8988T (cell line): ENCODE results near the gene STPG2.

Experiments used
- DNase-seq: peaks from one replicate; pipeline ENCODE4 v3.0.0; 2011

Gene STPG2

DNA sequence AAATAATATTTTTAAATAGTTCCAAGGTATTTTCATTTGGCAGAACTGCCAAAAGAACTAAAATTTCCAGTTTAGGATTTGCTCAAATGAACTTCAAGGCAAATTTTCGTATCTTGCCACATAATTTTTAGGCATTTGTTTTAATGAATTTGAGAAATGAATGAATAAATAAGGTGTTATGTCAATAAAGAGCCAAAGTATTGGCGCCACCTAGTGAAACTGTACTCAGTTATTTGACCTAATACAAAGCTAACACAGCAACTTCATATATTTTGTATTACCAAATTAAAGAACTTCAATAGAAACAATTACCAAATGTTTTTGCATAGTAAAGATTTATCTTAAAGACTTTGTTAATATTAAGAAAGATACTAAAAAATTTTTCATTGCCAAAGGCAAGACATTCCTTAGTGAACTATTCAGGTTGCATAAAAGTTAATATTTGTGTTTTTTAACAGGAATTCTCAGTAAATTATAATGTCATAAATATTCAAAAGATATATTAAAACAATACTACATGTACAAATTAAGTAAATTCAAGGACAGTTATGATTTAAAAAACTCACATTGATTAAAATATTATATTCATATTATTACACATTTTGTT, 50.3 kb downstream of the STPG2 start:
- DNase-seq: no peak

DNA sequence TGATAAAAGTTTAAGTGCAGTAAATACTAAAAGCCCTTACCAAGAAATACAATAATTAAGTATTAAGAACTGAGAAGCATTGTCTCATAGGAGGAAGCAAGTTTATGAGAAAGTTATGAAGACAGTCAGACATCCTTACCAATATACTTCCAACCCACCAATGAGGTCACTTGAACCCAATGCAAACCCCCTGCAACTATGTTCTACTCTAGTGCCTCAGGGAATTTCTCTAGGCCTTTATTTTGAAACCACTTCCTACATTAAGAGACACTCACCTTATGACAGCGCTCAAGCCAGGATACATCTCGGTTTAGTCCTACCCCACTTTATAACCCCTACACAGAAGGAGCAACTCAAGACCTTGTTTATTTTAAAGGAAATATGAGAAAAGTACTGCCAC, 61.3 kb downstream of the STPG2 start:
- no peak for DNase-seq

DNA sequence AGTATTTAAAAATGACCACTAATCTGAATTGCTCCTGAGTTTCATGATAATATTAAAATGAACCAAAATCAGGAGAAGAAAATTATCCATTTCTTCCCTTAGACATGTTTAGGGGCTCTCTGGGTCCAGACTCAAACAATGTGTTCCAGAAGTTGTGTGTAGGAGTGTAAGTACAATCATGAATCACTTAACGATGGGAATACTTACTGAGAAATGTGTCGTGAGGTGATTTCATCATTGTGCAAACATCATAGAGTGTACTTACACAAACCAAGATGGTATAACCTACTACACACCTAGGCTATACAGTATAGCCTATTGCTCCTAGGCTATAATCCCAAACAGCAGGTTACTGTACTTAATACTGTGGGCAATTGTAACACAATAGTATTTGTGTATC, 74.8 kb downstream of the STPG2 start:
- no peak for DNase-seq

DNA sequence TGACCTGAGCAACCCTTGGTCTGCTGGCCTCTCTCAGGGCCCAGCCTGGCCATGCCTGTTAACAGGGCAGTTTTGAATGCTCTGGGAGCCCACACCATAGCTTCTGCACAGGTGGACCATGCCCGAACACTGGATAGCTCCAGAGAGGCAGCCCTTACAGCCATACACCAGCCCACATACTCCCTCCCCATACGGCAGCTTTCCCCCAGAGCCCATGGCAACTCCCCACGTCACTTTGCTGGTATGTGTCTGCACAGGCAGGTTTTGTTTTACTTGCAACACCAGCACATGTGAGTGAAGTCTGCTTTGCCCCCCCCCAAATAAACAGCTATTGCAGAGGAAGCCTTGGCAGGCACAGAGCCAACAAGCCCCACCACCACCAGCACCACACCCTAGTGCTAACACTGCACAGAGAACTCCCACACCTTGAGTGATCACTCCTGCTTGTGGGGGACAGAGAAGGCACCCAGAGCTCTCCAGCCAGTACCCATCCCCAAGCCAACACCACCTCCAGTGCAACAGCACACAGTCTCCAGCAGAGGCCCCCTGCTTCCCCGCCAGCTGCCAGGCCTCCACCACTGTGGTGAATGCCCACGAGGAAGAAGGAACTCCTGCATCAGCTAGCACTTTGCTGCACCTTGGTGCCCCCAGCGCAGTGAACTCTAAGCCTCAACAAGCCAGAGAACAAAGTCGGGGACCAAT, 87.3 kb downstream of the STPG2 start:
- no peak for DNase-seq

DNA sequence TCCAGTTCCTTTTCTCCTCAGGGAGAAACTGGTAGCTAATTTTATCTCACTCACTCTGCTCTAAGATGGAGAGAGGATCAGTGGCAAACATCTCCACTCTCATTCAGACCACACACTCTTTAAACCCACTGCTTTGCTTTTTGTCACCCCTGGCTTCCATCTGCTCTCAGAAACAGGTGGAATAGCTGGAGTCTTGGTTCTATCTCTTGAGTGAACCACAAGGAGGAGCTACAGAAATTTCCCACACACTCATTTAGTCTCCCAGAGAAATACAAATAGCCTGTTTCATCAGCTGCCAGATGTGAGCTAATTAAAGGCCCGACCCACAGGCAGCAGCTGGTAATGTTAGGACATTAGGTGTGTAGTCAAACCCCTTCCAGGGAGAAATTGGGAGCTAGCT, 96.6 kb downstream of the STPG2 start:
- DNase-seq: no peak

DNA sequence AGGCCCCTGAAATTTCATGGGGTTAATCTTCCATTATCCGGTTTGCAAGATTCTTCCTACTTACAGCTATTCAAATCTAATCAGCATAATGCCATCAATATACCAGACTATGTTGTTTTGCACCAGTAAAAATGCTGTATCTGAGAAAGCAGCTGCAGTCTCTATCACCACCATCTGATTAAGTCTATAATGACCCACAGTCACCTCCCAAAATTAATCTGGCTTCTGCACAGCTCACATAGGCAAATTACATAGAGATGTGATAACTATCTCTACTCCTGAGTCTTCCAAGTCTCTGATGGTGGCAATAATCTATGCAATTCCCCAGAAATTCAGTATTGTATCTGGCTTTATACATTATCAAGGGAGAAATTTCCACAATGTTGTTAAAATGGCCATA, 113.2 kb downstream of the STPG2 start:
- no peak for DNase-seq

DNA sequence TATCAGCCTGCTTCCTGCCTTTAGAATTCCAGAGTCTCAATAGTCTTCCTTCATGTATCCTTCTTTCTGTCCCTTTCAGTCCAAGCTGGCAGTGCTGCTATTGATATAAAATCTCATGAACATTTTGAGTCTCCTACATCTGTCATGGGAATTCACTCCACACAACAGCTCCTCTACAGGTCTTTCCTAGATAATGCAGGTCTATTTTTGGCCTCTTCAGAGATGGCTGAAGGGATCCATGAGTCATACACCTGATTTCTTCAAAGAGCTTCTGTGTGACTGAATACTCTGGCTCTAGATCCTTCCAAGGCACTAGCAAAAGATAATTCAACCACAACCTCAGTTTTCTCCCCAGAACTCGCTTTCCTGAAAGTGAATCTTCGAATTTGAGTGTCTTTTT, 115.4 kb downstream of the STPG2 start:
- DNase-seq: no peak

DNA sequence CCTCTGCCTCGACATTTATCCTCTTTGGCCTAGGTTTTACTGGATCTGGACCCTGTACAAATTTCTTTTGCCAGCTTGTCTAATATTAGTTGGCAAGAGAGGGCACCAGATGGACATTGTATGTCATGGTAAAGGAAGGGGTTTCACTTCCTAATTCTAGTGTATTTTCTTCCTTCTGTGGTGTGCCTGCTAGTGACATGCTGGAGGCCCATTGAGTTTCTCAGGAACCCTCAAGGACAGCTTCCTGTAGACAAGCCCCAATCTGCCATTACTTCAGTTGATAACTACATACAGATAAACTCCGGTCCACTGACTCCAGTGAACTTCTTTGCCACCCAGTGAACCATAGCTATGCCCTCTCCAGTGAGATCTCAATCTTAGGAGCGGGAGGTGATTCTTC, 116.9 kb downstream of the STPG2 start:
- no peak for DNase-seq

DNA sequence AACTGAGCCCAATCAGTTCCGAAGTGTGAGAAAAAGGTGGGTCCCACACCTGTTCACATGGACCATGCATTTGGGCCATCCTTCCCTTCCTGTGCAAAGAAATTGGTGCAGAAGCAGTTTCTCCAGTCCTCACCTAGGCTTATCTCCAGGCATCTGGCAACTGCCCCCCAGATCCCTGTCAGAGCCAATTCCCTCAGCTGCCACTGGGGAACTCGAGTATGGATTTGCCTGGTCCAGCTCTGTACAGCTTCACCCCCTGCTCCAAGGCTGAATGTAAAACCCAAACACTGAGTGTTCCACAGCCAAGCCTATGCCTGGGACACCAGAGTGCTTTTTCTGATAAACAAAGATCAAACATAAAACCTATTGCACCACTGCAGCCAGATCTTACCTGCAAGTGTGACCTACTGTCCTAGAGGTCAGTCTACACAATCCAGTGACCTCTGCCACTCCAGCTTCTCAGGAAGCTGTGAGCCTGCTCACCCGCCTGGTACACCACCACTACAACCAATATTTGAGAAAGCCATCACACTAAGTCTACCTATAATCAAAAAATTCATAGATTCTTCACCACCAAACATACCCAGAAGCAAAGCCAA, 136.4 kb downstream of the STPG2 start:
- DNase-seq: no peak

DNA sequence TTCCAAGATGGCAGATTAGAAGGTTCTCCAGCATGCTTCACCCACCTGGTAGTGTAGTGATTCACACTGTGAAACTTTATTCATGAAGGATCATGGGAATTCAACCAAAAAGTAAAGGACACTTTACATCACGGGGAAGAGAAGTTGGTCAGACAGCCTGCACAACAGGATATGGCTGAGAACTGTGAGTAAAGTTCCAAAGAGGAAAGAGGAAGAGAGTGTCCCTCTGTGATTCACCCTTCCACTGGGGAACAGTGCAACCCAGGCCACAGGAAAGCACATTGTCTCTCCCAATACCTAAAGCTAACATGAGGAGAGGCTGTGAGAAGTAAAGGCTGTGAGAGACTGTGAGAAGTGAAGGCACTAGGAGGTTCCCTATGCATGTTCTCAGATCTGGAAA, 137.2 kb downstream of the STPG2 start:
- no peak for DNase-seq

DNA sequence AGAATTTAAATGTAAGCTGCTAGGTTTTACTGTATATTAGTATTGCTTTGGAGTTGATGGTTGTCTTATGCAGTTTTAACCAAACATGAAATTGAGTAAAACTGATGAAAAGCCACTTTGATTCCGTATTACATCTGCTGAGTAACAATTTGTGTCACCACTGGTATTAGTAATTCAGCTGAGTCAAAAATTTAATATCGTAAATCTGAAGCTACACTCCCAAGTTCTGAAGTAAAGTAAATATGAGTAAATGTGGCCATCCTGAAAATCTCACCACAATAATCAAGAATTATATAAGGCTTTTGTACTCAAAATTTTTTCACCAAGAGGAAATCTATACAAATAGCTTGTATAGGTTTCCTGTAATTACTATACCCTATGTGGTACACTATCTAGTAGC, 142.3 kb downstream of the STPG2 start:
- no peak for DNase-seq

DNA sequence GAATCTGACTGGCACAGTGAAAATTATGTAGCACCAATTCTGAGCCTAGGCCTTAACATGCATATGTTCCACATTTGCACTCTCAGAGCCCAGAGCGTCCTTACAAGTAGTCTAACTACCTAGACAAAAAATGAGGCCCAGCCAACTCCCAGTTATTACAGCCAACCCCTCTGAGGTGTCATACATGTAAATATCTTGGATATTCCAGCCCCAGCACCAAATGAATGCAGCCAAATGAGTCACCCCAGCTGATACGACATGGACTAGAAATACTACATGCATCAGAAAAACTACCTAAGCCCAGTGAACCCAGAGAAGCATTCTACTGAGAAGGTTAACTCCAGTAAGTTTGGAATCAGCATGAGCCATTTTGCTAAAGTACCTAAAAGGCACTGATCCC, 145.1 kb downstream of the STPG2 start:
- no peak for DNase-seq

DNA sequence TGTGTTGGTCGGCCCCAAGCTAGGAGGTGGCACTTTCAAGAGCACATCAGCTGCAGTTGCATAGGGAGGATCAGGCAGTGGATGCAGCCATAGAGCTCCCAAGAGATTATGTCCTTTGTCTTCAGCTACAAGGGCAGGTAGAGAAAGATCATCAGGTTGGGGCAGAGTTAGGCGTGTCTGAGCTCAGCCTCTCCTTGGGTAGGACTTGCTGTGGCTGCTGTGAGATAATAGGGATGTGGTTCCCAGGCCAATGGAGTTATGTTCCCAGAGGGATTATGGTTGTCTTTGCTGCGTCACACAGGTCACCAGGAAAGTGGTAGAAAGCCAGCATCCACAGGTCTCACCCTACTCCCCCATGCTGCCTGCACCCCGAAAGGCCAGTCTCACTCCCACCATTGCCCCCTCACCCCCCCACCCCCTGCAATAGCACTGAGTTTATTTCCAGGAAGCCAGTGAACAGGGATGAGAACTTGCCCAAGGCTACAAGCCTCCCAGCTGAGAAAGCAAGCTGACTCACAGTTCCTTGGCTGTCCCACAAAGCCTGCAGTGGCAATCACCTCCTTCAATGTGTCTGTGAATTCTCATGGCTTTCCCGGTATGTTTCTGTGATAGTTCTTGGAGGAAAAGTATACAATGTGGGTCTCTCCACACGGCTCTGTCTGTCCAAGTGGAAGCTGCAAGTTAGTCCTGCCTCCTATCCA, 148.4 kb downstream of the STPG2 start:
- no peak for DNase-seq

DNA sequence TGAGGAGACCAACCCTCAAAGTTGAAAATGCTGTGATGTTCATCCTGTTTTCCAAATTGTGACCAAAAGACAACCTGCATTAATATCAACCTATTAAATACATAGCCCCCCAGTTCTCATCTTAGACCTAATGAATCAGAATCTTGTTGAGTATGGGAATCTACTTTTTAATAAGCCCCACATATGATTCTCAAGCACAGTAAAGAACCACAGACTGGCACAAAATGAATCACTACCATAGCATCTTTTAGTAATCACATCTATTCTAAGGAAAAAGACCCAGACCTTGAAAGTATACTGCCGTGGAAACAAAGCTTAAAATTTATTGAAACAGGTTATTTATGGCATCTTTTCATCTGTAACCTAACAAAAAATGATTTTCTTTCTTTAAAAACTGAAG, 152.9 kb downstream of the STPG2 start:
- no peak for DNase-seq

DNA sequence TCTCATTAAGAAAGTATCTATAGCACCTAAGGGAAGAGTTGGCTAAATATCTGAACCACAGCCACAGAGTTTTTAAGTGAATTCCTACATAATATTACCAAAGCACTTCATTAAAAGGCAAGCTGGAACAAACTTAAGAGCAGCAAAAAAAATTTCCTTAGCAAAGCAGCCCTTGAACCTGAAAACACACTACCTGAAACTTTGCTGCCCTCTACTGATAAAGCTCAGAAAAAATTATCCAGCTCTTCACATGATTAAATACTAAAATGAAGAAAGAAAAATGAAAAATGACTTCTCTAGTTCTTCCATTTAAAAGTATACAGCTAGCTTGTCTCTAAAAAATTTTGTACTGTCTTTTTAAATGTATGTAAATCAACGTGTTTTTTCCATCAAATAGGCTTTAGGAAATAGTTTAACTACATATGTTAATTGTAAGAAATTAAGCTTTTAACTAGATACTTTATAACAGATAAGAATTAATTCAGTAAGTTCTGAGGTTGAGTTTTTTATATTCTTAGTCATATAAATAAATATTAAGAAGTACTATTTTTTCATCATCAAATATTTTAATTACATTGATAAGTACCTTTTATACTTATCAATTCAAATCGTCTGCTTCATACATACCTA, 156.1 kb downstream of the STPG2 start:
- no peak for DNase-seq

DNA sequence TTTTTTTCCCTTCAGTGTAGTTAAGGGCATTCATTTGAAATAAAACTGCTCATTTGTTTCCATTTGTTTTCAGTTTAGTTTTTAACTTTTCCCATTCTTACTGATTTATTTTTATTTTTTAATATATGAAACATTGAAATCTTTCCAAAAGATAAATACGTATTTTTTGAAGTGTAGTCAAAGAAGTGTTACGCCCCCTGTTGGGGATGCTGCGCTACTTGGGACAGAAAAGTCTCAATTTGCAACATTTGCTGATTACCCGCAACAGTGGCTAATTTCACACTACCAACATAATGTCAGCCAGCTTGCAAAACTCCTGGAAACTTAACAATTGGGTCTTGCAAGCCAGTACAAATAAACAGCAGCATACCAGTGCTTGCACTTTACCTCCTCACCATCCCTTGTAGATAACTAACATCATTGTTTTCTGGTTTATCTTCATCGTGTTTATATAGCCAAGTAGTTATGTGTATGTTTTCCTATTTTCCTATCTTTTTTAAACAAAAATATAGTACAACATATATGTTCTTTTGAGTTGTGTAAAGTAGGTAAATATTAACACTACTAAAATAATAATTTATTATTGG, 158.6 kb downstream of the STPG2 start:
- no peak for DNase-seq

DNA sequence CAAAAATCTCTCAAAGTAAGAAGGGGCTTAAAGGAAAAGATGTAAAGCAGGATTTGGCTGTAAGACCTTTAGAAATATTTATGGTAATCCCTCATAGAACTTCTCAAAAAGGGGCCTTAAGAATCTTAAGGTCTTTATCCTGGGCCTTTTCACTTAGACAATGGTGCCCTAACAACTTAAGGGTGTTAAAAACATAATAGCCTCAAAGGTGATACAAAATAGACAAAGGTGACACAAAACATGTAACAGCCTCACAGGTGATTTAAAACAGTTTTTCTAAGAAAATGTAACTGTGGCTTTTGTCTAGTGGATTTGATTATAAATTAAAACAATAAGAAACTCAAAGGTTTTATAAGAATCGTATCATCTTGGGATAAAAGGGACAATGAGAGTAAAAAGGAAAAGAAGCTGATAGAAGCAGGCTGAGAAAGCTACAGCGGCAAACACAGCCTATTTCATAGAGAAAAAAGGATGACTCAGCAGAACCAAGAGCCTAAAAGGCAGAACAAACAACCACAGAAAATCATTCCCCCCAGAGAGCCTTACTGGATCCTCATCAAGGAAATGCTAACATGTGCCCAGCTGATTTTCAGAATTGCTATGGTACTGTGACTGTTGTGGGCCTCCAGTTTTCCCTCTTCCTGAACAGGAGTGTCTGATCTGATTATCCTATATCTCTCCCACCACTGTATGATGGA, 164.3 kb downstream of the STPG2 start:
- DNase-seq: no peak

DNA sequence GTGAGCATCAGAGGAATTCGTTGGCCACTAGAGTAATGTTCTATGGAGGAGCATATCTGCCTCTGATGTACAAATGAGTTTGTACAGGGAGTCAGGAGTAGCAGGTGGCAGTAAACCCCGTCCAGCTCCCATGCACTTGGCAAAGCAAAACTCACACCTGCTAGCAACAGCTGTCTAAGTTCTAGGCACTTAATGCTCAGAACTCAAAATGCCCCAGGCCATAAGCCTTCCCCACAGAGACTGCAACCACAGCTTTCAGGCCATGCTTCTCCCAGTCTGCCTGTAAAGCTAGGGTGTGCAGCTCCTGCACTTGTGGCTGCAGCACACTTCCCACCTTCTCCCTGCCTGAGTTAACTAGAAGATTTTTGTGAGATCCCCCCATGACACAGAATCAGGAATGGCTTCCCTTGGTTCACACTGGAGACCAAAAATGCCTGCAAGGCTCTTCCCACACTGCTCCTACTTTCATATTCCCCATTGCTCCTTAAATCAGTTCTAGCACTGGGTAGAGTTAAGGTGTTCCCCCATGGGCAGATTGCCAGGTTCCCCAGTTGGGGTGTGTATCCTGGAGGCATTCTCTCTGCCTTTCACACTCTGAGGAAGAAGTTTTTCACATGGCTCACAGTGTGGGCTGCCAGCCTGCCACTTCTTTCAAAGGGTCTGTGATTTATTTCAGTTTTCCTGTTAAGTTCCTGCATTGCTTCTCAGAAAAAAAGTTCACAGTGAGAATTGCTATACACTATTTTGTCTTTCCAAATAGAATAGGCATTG, 189.9 kb downstream of the STPG2 start:
- no peak for DNase-seq

DNA sequence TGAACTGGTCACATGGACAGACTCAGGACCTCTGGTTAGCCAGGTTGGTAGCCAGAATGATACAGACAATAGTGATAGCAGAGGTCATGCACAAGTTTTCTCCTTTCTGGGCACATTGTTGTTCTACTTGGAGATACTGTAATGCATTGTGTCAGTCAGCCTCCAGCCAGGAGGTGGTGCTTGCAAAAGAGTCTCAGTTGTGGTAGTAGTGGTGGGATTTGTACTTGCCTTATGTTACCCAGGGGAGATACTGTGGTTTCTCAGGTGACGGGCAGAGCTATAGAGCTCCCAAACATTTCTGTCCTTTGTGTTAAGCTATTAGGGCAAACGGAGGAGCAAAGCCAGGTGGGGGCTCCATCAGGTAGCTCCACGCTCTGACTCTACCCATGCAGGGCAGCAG, 190.5 kb downstream of the STPG2 start:
- DNase-seq: no peak

DNA sequence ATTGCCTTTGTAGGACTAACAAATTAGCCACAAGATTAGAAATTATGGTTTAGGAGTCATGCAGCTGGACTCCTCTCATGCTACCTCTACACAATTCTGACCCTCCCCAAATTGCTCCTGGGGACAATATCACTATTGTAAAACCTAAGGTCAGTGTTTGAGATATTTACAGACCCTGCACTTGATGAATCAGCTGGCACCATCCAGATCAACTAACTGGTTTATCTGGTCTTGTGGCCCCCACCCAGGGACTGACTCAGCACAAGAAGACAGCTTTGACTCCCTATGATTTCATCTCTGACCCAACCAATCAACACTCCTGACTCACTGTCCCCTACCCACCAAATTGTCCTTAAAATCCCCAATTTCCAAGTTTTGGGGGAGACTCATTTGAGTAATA, 192.4 kb downstream of the STPG2 start:
- no peak for DNase-seq

DNA sequence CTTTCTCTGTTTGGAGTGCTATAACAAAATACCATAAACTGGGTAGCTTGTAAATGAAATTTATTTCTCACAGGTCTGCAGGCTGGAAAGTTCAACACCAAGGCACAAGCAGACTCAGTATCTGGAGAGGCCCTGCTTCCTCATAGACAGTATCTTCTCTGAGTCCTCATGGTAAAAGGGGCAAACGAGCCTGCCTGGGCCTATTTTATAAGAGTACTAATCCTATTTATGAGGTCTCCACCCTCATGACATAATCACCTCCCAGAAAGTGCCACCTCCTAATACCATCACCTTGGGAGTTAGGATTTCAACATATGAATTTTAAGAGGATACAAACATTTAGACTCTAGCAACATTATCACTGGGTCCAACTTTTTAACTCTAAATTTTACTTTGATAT, 200.3 kb downstream of the STPG2 start:
- no peak for DNase-seq

DNA sequence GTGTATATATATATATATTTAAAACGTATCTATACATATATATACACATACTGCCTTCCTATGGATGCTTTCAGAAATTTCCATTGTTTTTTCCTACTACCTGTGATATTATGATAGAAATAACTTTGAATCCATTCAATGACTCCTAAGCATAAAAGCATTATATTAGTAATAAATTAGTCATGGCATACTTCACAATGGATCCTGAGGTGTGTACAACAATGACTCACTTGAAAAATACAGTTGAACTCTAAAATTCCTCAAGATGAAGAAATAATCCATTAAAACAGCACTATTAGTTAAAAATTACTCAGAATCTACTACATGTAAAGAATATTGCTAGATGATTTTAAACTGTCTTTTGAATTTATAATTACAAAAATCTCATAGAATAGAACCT, 201.1 kb downstream of the STPG2 start:
- no peak for DNase-seq
